HEK293 (cell line): ENCODE data around the gene PIP5KL1.

Experiments
- CTCF ChIA-PET: fragments of 350-600 bp; formaldehyde crosslinking; extraction: SDS; loops from one replicate; lab custom pipeline; 2021; ENCODE audit warnings: antibody characterized with exemption; lab: Yijun Ruan, JAX
- POLR2A ChIA-PET: fragments of 300-600 bp; formaldehyde crosslinking; extraction: SDS; loops from one replicate; lab custom pipeline; 2020; ENCODE audit warnings: antibody characterized with exemption, inconsistent platforms; lab: Yijun Ruan, JAX
- H3K27ac ChIP-seq: fragments of 200-500 bp; sonication (Bioruptor generic); 2 replicates; pipeline ENCODE4 v1.5.1; 2014; ENCODE audit warnings: low read depth, low read length, control low read depth, inconsistent platforms; ENCODE audit errors: extremely low read depth
- H3K36me3 ChIP-seq, 2 experiments: fragments of 200-500 bp in 1 of 2; sonication (Bioruptor generic) in 1 of 2; 1 replicate in 1 of 2; 2 replicates in 1 of 2; pipeline ENCODE4 v1.5.1; 2014 to 2017; ENCODE audit warnings: inconsistent platforms in 2 of 2, low read length in 2 of 2; ENCODE audit not compliant: control insufficient read depth in 2 of 2, insufficient read depth in 1 of 2
- H3K4me1 ChIP-seq: fragments of 200-500 bp; sonication (Bioruptor generic); 2 replicates; pipeline ENCODE4 v1.5.1; 2014; ENCODE audit warnings: mild to moderate bottlenecking, low read length, inconsistent platforms; ENCODE audit not compliant: control insufficient read depth, insufficient read depth
- H3K4me3 ChIP-seq: 2 replicates; pipeline ENCODE4 v1.5.1; 2011; ENCODE audit warnings: low read depth, mild to moderate bottlenecking, control low read depth, low read length, moderate library complexity
- H3K9me3 ChIP-seq: fragments of 200-500 bp; sonication (Bioruptor generic); 2 replicates; pipeline ENCODE4 v1.5.1; 2014; ENCODE audit warnings: low read depth, low read length, inconsistent platforms; ENCODE audit not compliant: control insufficient read depth, insufficient read depth
- GLIS1 ChIP-seq: fragments of 450-650 bp; formaldehyde crosslinking; IDR thresholded peaks from 2 replicates; pipeline ENCODE4 v1.5.1; 2016; ENCODE audit warnings: missing biosample characterization, missing genetic modification characterization
- GLIS2 ChIP-seq: fragments of 450-650 bp; formaldehyde crosslinking; IDR thresholded peaks from 2 replicates; pipeline ENCODE4 v1.5.1; 2016; ENCODE audit warnings: missing biosample characterization, missing genetic modification characterization
- IKZF3 ChIP-seq: fragments of 450-650 bp; IDR thresholded peaks from 2 replicates; pipeline ENCODE4 v1.5.0; 2018; ENCODE audit warnings: missing biosample characterization, mild to moderate bottlenecking, missing genetic modification characterization, moderate library complexity
- KLF1 ChIP-seq: fragments of 450-650 bp; formaldehyde crosslinking; IDR thresholded peaks from 2 replicates; pipeline ENCODE4 v1.5.1; 2016; ENCODE audit warnings: missing biosample characterization, missing genetic modification characterization
- KLF10 ChIP-seq: fragments of 450-650 bp; IDR thresholded peaks from 2 replicates; pipeline ENCODE4 v1.5.1; 2018; ENCODE audit warnings: missing biosample characterization, mild to moderate bottlenecking, missing genetic modification characterization
- KLF17 ChIP-seq: fragments of 450-650 bp; formaldehyde crosslinking; IDR thresholded peaks from 2 replicates; pipeline ENCODE4 v1.5.1; 2016; ENCODE audit warnings: missing biosample characterization, missing genetic modification characterization
- WT1 ChIP-seq: fragments of 450-650 bp; formaldehyde crosslinking; IDR thresholded peaks from 2 replicates; pipeline ENCODE4 v1.5.1; 2016; ENCODE audit warnings: missing biosample characterization, missing genetic modification characterization
- ZBTB17 ChIP-seq: fragments of 450-650 bp; formaldehyde crosslinking; IDR thresholded peaks from 2 replicates; pipeline ENCODE4 v1.5.1; 2016; ENCODE audit warnings: missing biosample characterization, missing genetic modification characterization
- ZIC2 ChIP-seq: fragments of 450-650 bp; formaldehyde crosslinking; IDR thresholded peaks from 2 replicates; pipeline ENCODE4 v1.5.1; 2016; ENCODE audit warnings: missing biosample characterization, missing genetic modification characterization
- ZNF202 ChIP-seq: fragments of 450-650 bp; formaldehyde crosslinking; IDR thresholded peaks from 2 replicates; pipeline ENCODE4 v1.5.1; 2016; ENCODE audit warnings: missing biosample characterization, missing genetic modification characterization, borderline replicate concordance
- ZNF311 ChIP-seq: fragments of 450-650 bp; formaldehyde crosslinking; IDR thresholded peaks from 2 replicates; pipeline ENCODE4 v1.5.1; 2017; ENCODE audit warnings: missing biosample characterization, missing genetic modification characterization, borderline replicate concordance
- ZNF335 ChIP-seq: fragments of 450-650 bp; formaldehyde crosslinking; conservative IDR thresholded peaks from 2 replicates; pipeline ENCODE4 v1.5.1; 2016; ENCODE audit warnings: missing biosample characterization, missing genetic modification characterization
- ZNF366 ChIP-seq: fragments of 450-650 bp; formaldehyde crosslinking; conservative IDR thresholded peaks from 2 replicates; pipeline ENCODE4 v1.5.1; 2016; ENCODE audit warnings: missing biosample characterization, missing genetic modification characterization
- ZNF423 ChIP-seq: fragments of 450-650 bp; formaldehyde crosslinking; IDR thresholded peaks from 2 replicates; pipeline ENCODE4 v1.5.1; 2016; ENCODE audit warnings: missing biosample characterization, missing genetic modification characterization
- ZNF518A ChIP-seq: fragments of 450-650 bp; formaldehyde crosslinking; conservative IDR thresholded peaks from 2 replicates; pipeline ENCODE4 v1.5.1; 2016; ENCODE audit warnings: low read depth, missing biosample characterization, missing genetic modification characterization
- ZNF600 ChIP-seq: fragments of 450-650 bp; formaldehyde crosslinking; IDR thresholded peaks from 2 replicates; pipeline ENCODE4 v1.5.1; 2016; ENCODE audit warnings: missing biosample characterization, missing genetic modification characterization
- ZNF776 ChIP-seq: fragments of 450-650 bp; formaldehyde crosslinking; IDR thresholded peaks from 2 replicates; pipeline ENCODE4 v1.5.0; 2017; ENCODE audit warnings: missing biosample characterization, missing genetic modification characterization, borderline replicate concordance
- ZSCAN4 ChIP-seq: fragments of 450-650 bp; formaldehyde crosslinking; IDR thresholded peaks from 2 replicates; pipeline ENCODE4 v1.5.1; 2017; ENCODE audit warnings: missing biosample characterization, missing genetic modification characterization
- TF ChIP-seq, protein P1 (sequence below): fragments of 450-650 bp; formaldehyde crosslinking; IDR thresholded peaks from 2 replicates; pipeline ENCODE4 v1.5.1; 2016; ENCODE audit warnings: missing biosample characterization, missing genetic modification characterization
- TF ChIP-seq, protein P2 (sequence below): fragments of 450-650 bp; formaldehyde crosslinking; IDR thresholded peaks from 2 replicates; pipeline ENCODE4 v1.5.1; 2016; ENCODE audit warnings: missing biosample characterization, missing genetic modification characterization
- TF ChIP-seq, protein P3 (sequence below): fragments of 450-650 bp; formaldehyde crosslinking; IDR thresholded peaks from 2 replicates; pipeline ENCODE4 v1.5.1; 2017; ENCODE audit warnings: missing biosample characterization, missing genetic modification characterization

The PIP5KL1 gene

DNA sequence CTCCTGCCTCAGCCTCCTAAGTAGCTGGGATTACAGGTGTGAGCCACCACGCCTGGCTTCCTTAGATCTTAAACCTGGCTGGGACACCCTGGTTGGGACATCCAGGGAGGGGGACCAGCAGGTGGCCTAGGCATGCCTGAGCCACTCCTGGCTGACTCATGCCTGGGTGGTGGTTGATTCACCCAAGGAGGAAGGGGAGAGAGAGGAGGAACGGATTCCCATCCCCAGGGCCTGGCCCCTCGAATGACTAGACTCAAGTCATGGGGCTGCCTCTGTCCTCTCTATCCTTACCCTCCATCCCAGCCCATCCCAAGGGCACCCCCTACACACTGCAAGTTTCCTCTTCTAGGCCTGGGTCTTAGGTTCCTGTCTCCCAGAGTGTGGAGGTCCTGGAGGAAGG is 37.5 kb upstream of the PIP5KL1 start:
- Histone ChIP-seq H3K4me1 (peaks cover 25% of the 10 kb centered on the region), H3K36me3 (no peaks in the 10 kb centered on the region), H3K27ac (no peak overlapping the region), H3K9me3 (no peaks in the 10 kb centered on the region), H3K4me3 (no peak overlapping the region)
- ChIA-PET POLR2A (interaction anchor here (1.0 kb wide), 1 partner anchor 11 kb away, joined by 3 read pairs; no protein-coding TSS in a partner anchor), CTCF (interaction anchor here (0.8 to 1.7 kb wide), 2 partner anchors 13 to 25 kb away, joined by 3 to 8 read pairs; no protein-coding TSS in a partner anchor)
- TF ChIP-seq ZNF600 (tag by site-specific recombination) (no peak), ZNF423 (no peak), ZNF202 (tag by site-specific recombination) (no peak), KLF17 (tag by site-specific recombination) (peak; percentile 75; the same call in 1 of the 2 replicates), IKZF3 (tag by site-specific recombination) (0 out of 2 replicates have a peak, but pooled peaks have one; percentile 25), ZNF518A (no peak), ZNF335 (tag by site-specific recombination) (peak; percentile 54), KLF10 (tag by site-specific recombination) (no peak), WT1 (tag by site-specific recombination) (peak; percentile 41; the same call in 1 of the 2 replicates), ZNF776 (tag by site-specific recombination) (no peak), GLIS1 (tag by site-specific recombination) (peak; percentile 49; the same call in 1 of the 2 replicates), KLF1 (tag by site-specific recombination) (0 out of 2 replicates have a peak, but pooled peaks have one; percentile 35), ZNF366 (tag by site-specific recombination) (0 out of 2 replicates have a peak, but pooled peaks have one; percentile 33), GLIS2 (tag by site-specific recombination) (peak; percentile 42; the same call in 1 of the 2 replicates), ZIC2 (tag by site-specific recombination) (0 out of 2 replicates have a peak, but pooled peaks have one; percentile 43), ZNF311 (no peak), ZBTB17 (tag by site-specific recombination) (peak; percentile 59; the same call in 1 of the 2 replicates), ZSCAN4 (tag by site-specific recombination) (no peak)
- TF ChIP-seq, protein P1, sequence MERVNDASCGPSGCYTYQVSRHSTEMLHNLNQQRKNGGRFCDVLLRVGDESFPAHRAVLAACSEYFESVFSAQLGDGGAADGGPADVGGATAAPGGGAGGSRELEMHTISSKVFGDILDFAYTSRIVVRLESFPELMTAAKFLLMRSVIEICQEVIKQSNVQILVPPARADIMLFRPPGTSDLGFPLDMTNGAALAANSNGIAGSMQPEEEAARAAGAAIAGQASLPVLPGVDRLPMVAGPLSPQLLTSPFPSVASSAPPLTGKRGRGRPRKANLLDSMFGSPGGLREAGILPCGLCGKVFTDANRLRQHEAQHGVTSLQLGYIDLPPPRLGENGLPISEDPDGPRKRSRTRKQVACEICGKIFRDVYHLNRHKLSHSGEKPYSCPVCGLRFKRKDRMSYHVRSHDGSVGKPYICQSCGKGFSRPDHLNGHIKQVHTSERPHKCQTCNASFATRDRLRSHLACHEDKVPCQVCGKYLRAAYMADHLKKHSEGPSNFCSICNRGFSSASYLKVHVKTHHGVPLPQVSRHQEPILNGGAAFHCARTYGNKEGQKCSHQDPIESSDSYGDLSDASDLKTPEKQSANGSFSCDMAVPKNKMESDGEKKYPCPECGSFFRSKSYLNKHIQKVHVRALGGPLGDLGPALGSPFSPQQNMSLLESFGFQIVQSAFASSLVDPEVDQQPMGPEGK (tag by site-specific recombination), result peak; percentile 43; the same call in 1 of the 2 replicates
- TF ChIP-seq, protein P2, sequence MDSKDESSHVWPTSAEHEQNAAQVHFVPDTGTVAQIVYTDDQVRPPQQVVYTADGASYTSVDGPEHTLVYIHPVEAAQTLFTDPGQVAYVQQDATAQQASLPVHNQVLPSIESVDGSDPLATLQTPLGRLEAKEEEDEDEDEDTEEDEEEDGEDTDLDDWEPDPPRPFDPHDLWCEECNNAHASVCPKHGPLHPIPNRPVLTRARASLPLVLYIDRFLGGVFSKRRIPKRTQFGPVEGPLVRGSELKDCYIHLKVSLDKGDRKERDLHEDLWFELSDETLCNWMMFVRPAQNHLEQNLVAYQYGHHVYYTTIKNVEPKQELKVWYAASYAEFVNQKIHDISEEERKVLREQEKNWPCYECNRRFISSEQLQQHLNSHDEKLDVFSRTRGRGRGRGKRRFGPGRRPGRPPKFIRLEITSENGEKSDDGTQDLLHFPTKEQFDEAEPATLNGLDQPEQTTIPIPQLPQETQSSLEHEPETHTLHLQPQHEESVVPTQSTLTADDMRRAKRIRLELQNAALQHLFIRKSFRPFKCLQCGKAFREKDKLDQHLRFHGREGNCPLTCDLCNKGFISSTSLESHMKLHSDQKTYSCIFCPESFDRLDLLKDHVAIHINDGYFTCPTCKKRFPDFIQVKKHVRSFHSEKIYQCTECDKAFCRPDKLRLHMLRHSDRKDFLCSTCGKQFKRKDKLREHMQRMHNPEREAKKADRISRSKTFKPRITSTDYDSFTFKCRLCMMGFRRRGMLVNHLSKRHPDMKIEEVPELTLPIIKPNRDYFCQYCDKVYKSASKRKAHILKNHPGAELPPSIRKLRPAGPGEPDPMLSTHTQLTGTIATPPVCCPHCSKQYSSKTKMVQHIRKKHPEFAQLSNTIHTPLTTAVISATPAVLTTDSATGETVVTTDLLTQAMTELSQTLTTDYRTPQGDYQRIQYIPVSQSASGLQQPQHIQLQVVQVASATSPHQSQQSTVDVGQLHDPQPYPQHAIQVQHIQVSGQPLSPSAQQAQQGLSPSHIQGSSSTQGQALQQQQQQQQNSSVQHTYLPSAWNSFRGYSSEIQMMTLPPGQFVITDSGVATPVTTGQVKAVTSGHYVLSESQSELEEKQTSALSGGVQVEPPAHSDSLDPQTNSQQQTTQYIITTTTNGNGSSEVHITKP (tag by site-specific recombination), result 0 out of 2 replicates have a peak, but pooled peaks have one; percentile 11
- TF ChIP-seq, protein P3, sequence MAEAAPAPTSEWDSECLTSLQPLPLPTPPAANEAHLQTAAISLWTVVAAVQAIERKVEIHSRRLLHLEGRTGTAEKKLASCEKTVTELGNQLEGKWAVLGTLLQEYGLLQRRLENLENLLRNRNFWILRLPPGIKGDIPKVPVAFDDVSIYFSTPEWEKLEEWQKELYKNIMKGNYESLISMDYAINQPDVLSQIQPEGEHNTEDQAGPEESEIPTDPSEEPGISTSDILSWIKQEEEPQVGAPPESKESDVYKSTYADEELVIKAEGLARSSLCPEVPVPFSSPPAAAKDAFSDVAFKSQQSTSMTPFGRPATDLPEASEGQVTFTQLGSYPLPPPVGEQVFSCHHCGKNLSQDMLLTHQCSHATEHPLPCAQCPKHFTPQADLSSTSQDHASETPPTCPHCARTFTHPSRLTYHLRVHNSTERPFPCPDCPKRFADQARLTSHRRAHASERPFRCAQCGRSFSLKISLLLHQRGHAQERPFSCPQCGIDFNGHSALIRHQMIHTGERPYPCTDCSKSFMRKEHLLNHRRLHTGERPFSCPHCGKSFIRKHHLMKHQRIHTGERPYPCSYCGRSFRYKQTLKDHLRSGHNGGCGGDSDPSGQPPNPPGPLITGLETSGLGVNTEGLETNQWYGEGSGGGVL, result peak; percentile 29; the same call in 1 of the 2 replicates
